HepG2 (cell line): ENCODE measurements around the gene ANKRD35. TPM values are rescaled to one million over a fixed set of nuclear protein-coding genes. Genes with fewer than 3 reads are reported as not detected.

Experiments
- ATAC-seq: fragments of 200-7000 bp; cut with Tn5 transposase; 3 replicates; pipeline ENCODE4 v1.9.1; 2020; ENCODE audit warnings: mild to moderate bottlenecking, moderate library complexity
- BruUV-seq: library from RNA; stranded (reverse); fragments of 400-500 nt; replicated peaks from 2 replicates; lab custom pipeline; 2021; lab: Mats Ljungman, UMichigan
- CTCF ChIA-PET: fragments of 300-600 bp; formaldehyde crosslinking; extraction: SDS; loops from one replicate; lab custom pipeline; 2021; ENCODE audit warnings: low total read pairs, inconsistent platforms, low intra/inter-chr PET ratio; lab: Yijun Ruan, JAX
- POLR2A ChIA-PET: fragments of 350-600 bp; sonication (Branson Sonifier 250); formaldehyde crosslinking; loops from one replicate; lab custom pipeline; 2020; ENCODE audit warnings: antibody characterized with exemption, inconsistent platforms; lab: Yijun Ruan, JAX
- DNase-seq: peaks from one replicate; pipeline ENCODE4 v3.0.0-alpha.2; 2015; ENCODE audit warnings: low spot score
- FAIRE-seq: peaks from 3 replicates; lab custom pipeline; 2011; peaks lifted over from hg19 to GRCh38; lab: Jason Lieb, UNC
- H2AFZ ChIP-seq: one replicate; pipeline ENCODE4 v1.6.1; 2011; ENCODE audit warnings: low read length, inconsistent platforms
- H3K27ac ChIP-seq: fragments of 300-600 bp; 3 replicates; pipeline ENCODE4 v1.8.0; 2011; ENCODE audit warnings: mixed run types, mild to moderate bottlenecking, mixed read lengths, low read length, inconsistent platforms; ENCODE audit not compliant: insufficient read depth; ENCODE audit errors: extremely low read length
- H3K27me3 ChIP-seq, 2 experiments: fragments of 200-600 bp in 1 of 2; 2 replicates in 1 of 2; 3 replicates in 1 of 2; pipeline versions ENCODE4 v1.6.0 to v1.8.0; 2011; ENCODE audit warnings: low read length in 2 of 2, mild to moderate bottlenecking in 2 of 2, moderate library complexity in 2 of 2, inconsistent platforms in 1 of 2; ENCODE audit not compliant: insufficient read depth in 2 of 2, control insufficient read depth in 1 of 2
- H3K36me3 ChIP-seq, 2 experiments: fragments of 200-600 bp in 1 of 2; replicated peaks in 1 of 2; 2 replicates in 1 of 2; 3 replicates in 1 of 2; pipeline versions ENCODE4 v1.5.1 to v1.8.0; 2011; ENCODE audit warnings: low read length in 2 of 2, inconsistent platforms in 1 of 2; ENCODE audit not compliant: insufficient read depth in 2 of 2, control insufficient read depth in 1 of 2
- H3K4me1 ChIP-seq: 2 replicates; pipeline ENCODE4 v1.5.1; 2012; ENCODE audit warnings: low read length, inconsistent platforms; ENCODE audit not compliant: insufficient read depth
- H3K4me2 ChIP-seq: 2 replicates; pipeline ENCODE4 v1.6.0; 2011; ENCODE audit warnings: low read depth, low read length, inconsistent platforms
- H3K4me3 ChIP-seq, 3 experiments: fragments of 200-600 bp in 1 of 3; sonication (generic), shearing (Covaris generic) in 1 of 3; replicated peaks in 1 of 3; 2 replicates each; pipeline ENCODE4 v1.5.1; 2011 to 2016; ENCODE audit warnings: low read length in 3 of 3, inconsistent platforms in 2 of 3, low read depth in 2 of 3, mild to moderate bottlenecking in 2 of 3, control low read depth in 1 of 3, mixed read lengths in 1 of 3; ENCODE audit not compliant: insufficient read depth in 1 of 3
- H3K79me2 ChIP-seq: one replicate; pipeline ENCODE4 v1.6.1; 2011; ENCODE audit warnings: low read length, inconsistent platforms; ENCODE audit not compliant: insufficient read depth
- H3K9ac ChIP-seq: 2 replicates; pipeline ENCODE4 v1.6.0; 2011; ENCODE audit warnings: mild to moderate bottlenecking, low read depth, low read length, inconsistent platforms; ENCODE audit not compliant: insufficient read depth
- H3K9me3 ChIP-seq: 2 replicates; pipeline ENCODE4 v1.5.1; 2012; ENCODE audit warnings: mild to moderate bottlenecking, low read length
- H4K20me1 ChIP-seq: 2 replicates; pipeline ENCODE4 v1.6.0; 2011; ENCODE audit warnings: inconsistent platforms, mild to moderate bottlenecking, low read length, moderate library complexity; ENCODE audit not compliant: insufficient read depth
- BATF2 ChIP-seq: sonication (generic); formaldehyde crosslinking; IDR thresholded peaks from 2 replicates; pipeline ENCODE4 v1.8.0; 2022; ENCODE audit warnings: mild to moderate bottlenecking, missing genetic modification reagents, moderate library complexity
- CERS6 ChIP-seq: sonication (generic); formaldehyde crosslinking; IDR thresholded peaks from 2 replicates; pipeline ENCODE4 v1.5.0; 2020; ENCODE audit warnings: missing genetic modification reagents
- FOSL1 ChIP-seq: sonication (generic); formaldehyde crosslinking; IDR thresholded peaks from 2 replicates; pipeline ENCODE4 v1.9.0; 2021; ENCODE audit warnings: missing genetic modification reagents, borderline replicate concordance
- KLF9 ChIP-seq: IDR thresholded peaks from 2 replicates; pipeline ENCODE4 v1.6.1; 2016; ENCODE audit warnings: low read depth
- MTF1 ChIP-seq: sonication (generic); formaldehyde crosslinking; IDR thresholded peaks from 2 replicates; pipeline ENCODE4 v1.5.0; 2020; ENCODE audit warnings: missing genetic modification reagents
- MZF1 ChIP-seq: sonication (generic); formaldehyde crosslinking; IDR thresholded peaks from 2 replicates; pipeline ENCODE4 v1.8.1; 2023; ENCODE audit warnings: mild to moderate bottlenecking, missing genetic modification reagents, borderline replicate concordance
- ONECUT2 ChIP-seq: sonication (generic); formaldehyde crosslinking; IDR thresholded peaks from 2 replicates; pipeline ENCODE4 v1.4.0; 2020; ENCODE audit warnings: missing genetic modification reagents
- PREB ChIP-seq: sonication (generic); formaldehyde crosslinking; IDR thresholded peaks from 2 replicates; pipeline ENCODE4 v1.4.0; 2020; ENCODE audit warnings: missing genetic modification reagents
- RXRA ChIP-seq: sonication (generic); formaldehyde crosslinking; IDR thresholded peaks from 2 replicates; pipeline ENCODE4 v1.5.1; 2020; ENCODE audit warnings: missing genetic modification reagents
- ZBTB26 ChIP-seq: IDR thresholded peaks from 2 replicates; pipeline ENCODE4 v1.6.1; 2016; ENCODE audit warnings: missing compliant biosample characterization, missing genetic modification reagents, borderline replicate concordance
- ZNF232 ChIP-seq: sonication (generic); formaldehyde crosslinking; IDR thresholded peaks from 2 replicates; pipeline ENCODE4 v1.4.0; 2020; ENCODE audit warnings: missing genetic modification reagents, borderline replicate concordance
- ZNF256 ChIP-seq: sonication (generic); formaldehyde crosslinking; conservative IDR thresholded peaks from 2 replicates; pipeline ENCODE4 v1.4.0; 2020; ENCODE audit warnings: missing genetic modification reagents
- ZNF382 ChIP-seq: sonication (generic); formaldehyde crosslinking; IDR thresholded peaks from 2 replicates; pipeline ENCODE4 v1.5.0; 2020; ENCODE audit warnings: missing genetic modification reagents, mild to moderate bottlenecking, borderline replicate concordance
- ZNF432 ChIP-seq: sonication (generic); formaldehyde crosslinking; IDR thresholded peaks from 2 replicates; pipeline ENCODE4 v1.5.0; 2020; ENCODE audit warnings: missing genetic modification reagents, mild to moderate bottlenecking, borderline replicate concordance
- ZNF770 ChIP-seq: sonication (generic); formaldehyde crosslinking; IDR thresholded peaks from 2 replicates; pipeline ENCODE4 v1.5.0; 2020; ENCODE audit warnings: mild to moderate bottlenecking, missing genetic modification reagents
- ZNF775 ChIP-seq: sonication (generic); formaldehyde crosslinking; IDR thresholded peaks from 2 replicates; pipeline ENCODE4 v1.4.0; 2020; ENCODE audit warnings: missing genetic modification reagents, mild to moderate bottlenecking, moderate library complexity, borderline replicate concordance
- WGBS: methylation state at CpG from one replicate; pipeline ENCODE4 v1.1.6; 2017; ENCODE audit warnings: low lambda C conversion rate; 5-methylcytosine and 5-hydroxymethylcytosine counted together
- in situ Hi-C: cut with HindIII; loops from 2 replicates; pipeline ENCODE4 v1.10.0; 2017; ENCODE audit warnings: low pct_unique_long_range_greater_than_20kb; ENCODE audit not compliant: extremely low pct_ligation_motif_present
- intact Hi-C: fragments of 100-400 bp; cut with micrococcal nuclease; formaldehyde crosslinking; loops from one replicate; pipeline ENCODE4 v1.10.0; 2022; ENCODE audit not compliant: unreplicated experiment
- polyA plus RNA-seq, 8 experiments: library from polyadenylated mRNA; depleted of rRNA in 3 of 8; stranded (reverse) in 7 of 8; unstranded in 1 of 8; fragments of >200 nt; fragmentation: Illumina TruSeq in 4 of 8; extraction: Trizol in 4 of 8; gene quantifications; 2 replicates each; pipeline versions ENCODE4 v1.2.1 to v1.2.3, GENCODE V29; 2011 to 2016; ENCODE audit warnings: low read depth in 4 of 8, missing spikeins in 1 of 8, mixed read lengths in 1 of 8; ENCODE audit not compliant: insufficient read depth in 1 of 8
- total RNA-seq, 5 experiments: library from RNA; depleted of rRNA; stranded (reverse); fragments of >200 nt; fragmentation: Illumina TruSeq; extraction: Trizol; gene quantifications; 2 replicates each; pipeline ENCODE4 v1.2.3, GENCODE V29; 2016; ENCODE audit warnings: low read depth in 1 of 5

The ANKRD35 gene
- total and polyA plus RNA-seq, 2 of the 13 experiments (the other 11 are each of a cell fraction or from before 2014, with no cell fraction given) = 0.02 TPM; not detected in 1

GRCh38 chr1:145927916-145928643 lies 42.4 kb upstream of the ANKRD35 start:
- no peaks in the 10 kb centered on the region for H4K20me1 ChIP-seq
- 50% methylated on average over 20 of the region's 20 CpGs for WGBS
- TSS peak; percentile 97 for BruUV-seq
- no peak for ATAC-seq
- intact Hi-C loops = loop anchor here (2.0 to 5.0 kb wide), 2 partner anchors 36 to 37 kb away; partner anchors contain the start of genes ANKRD34A and POLR3GL
- in situ Hi-C loops = loop anchor here (5.0 kb wide), 2 partner anchors 34 to 41 kb away; partner anchors contain the start of genes ANKRD34A, ANKRD35 and POLR3GL
- H3K9ac ChIP-seq = peak overlapping the region; percentile 96
- H3K4me1 ChIP-seq = peaks cover 17% of the 10 kb centered on the region
- POLR2A ChIA-PET = interaction anchor here (0.7 to 5.6 kb wide), 28 partner anchors 9 to 123 kb away, joined by 3 to 84 read pairs (median 7); partner anchors contain the start of genes ANKRD34A, ANKRD35, ITGA10 and LIX1L
- H3K9me3 ChIP-seq = no peaks in the 10 kb centered on the region
- DNase-seq = no peak
- peak overlapping the region; percentile 88 for H3K27ac ChIP-seq
- H3K79me2 ChIP-seq = peaks cover 15% of the 10 kb centered on the region
- H3K4me3 ChIP-seq = peak overlapping the region; percentile 77 to 95 (median 83)
- FAIRE-seq = no peak
- H3K27me3 ChIP-seq = no peaks in the 10 kb centered on the region; a peak in 2 of 5 replicates
- CTCF ChIA-PET = interaction anchor here (1.6 kb wide), 1 partner anchor 36 kb away, joined by 9 read pairs; no protein-coding TSS in a partner anchor
- H3K4me2 ChIP-seq = peak overlapping the region; percentile 73
- no peaks in the 10 kb centered on the region; a peak in 4 of 5 replicates for H3K36me3 ChIP-seq
- peak overlapping the region; percentile 39 for H2AFZ ChIP-seq
- TF ChIP-seq PREB (no peak), ZNF432 (CRISPR knock-in tag) (no peak), ZNF382 (no peak), FOSL1 (no peak), BATF2 (CRISPR knock-in tag) (no peak), ZNF775 (CRISPR knock-in tag) (0 out of 2 replicates have a peak, but pooled peaks have one; percentile 11), ZNF256 (CRISPR knock-in tag) (0 out of 2 replicates have a peak, but pooled peaks have one; percentile 4), ZBTB26 (CRISPR knock-in tag) (no peak), ZNF232 (CRISPR knock-in tag) (0 out of 2 replicates have a peak, but pooled peaks have one; percentile 30), MZF1 (no peak), MTF1 (CRISPR knock-in tag) (0 out of 2 replicates have a peak, but pooled peaks have one; percentile 37), RXRA (CRISPR knock-in tag) (no peak), ZNF770 (CRISPR knock-in tag) (peak; percentile 49; the same call in 1 of the 2 replicates), ONECUT2 (CRISPR knock-in tag) (no peak), CERS6 (CRISPR knock-in tag) (no peak), KLF9 (CRISPR knock-in tag) (no peak)
